DND-41 (cell line): ENCODE measurements around the gene PKD1.

Experiments used
- CTCF ChIP-seq: IDR thresholded peaks from 2 replicates; pipeline ENCODE4 v1.5.1; 2012; ENCODE audit warnings: borderline replicate concordance, low read length, moderate library complexity, mild to moderate bottlenecking; ENCODE audit not compliant: poor library complexity, severe bottlenecking; ENCODE audit errors: extremely low read depth
- EZH2 ChIP-seq: IDR thresholded peaks from 3 replicates; pipeline ENCODE4 v1.6.1; 2012; ENCODE audit warnings: borderline replicate concordance, low read depth, mild to moderate bottlenecking, moderate library complexity, low read length, inconsistent platforms; ENCODE audit not compliant: severe bottlenecking

GRCh38 chr16:2158262-2158638 is 22.6 kb upstream of the PKD1 start:
- no peak for TF ChIP-seq CTCF
- TF ChIP-seq EZH2 = no peak
